ENCODE results near the gene NPFF. TPM values are rescaled to one million over a fixed set of nuclear protein-coding genes. Genes with fewer than 3 reads are reported as not detected.

NPFF gene
- total RNA-seq, 2 experiments from 2014 or later = not detected

GRCh38 chr12:53506450-53506785, 866 bp downstream of the NPFF start:
- Mint-ChIP-seq H3K4me3 (no peak overlapping the region), H3K27ac (no peak overlapping the region), H3K27me3 (no peaks in the 10 kb centered on the region), H3K9me3 (no peaks in the 10 kb centered on the region), H3K36me3 (peaks cover 3% of the 10 kb centered on the region), H3K4me1 (peaks cover 12% of the 10 kb centered on the region)
- POLR2A ChIA-PET = no interaction called here
- no peak for DNase-seq
- no peak for ATAC-seq (ENCODE audit: low read depth)

- POLR2A ChIA-PET = no interaction called here
- ATAC-seq (ENCODE audit: low read depth) (no peak), DNase-seq (no peak)
- Mint-ChIP-seq H3K27me3 (no peaks in the 10 kb centered on the region), H3K4me3 (no peak overlapping the region), H3K9me3 (no peaks in the 10 kb centered on the region), H3K4me1 (peaks cover 12% of the 10 kb centered on the region), H3K36me3 (peaks cover 3% of the 10 kb centered on the region), H3K27ac (no peak overlapping the region)
Observed at GRCh38 chr12:53505555-53506449, 1.5 kb downstream of the NPFF start.

- Mint-ChIP-seq H3K9me3 (no peaks in the 10 kb centered on the region), H3K36me3 (peaks cover 3% of the 10 kb centered on the region), H3K4me3 (no peak overlapping the region), H3K27me3 (no peaks in the 10 kb centered on the region), H3K4me1 (peaks cover 13% of the 10 kb centered on the region), H3K27ac (no peak overlapping the region)
- POLR2A ChIA-PET = no interaction called here
- ATAC-seq (ENCODE audit: low read depth) (no peak), DNase-seq (no peak)
Observed at GRCh38 chr12:53505086-53505485, 2.2 kb downstream of the NPFF start.

- POLR2A ChIA-PET = interaction anchor here (0.8 kb wide), 2 partner anchors 20 to 183 kb away, joined by 3 read pairs; partner anchors contain the start of gene AAAS
- no peaks in the 10 kb centered on the region for H3K27me3 Mint-ChIP-seq
- no peak overlapping the region for H3K4me3 Mint-ChIP-seq
- peak overlapping the region; percentile 42 for H3K27ac Mint-ChIP-seq
- no peaks in the 10 kb centered on the region for H3K9me3 Mint-ChIP-seq
- peaks cover 16% of the 10 kb centered on the region for H3K4me1 Mint-ChIP-seq
- peaks cover 3% of the 10 kb centered on the region for H3K36me3 Mint-ChIP-seq
- DNase-seq (no peak), ATAC-seq (ENCODE audit: low read depth) (no peak)
Observed at GRCh38 chr12:53504004-53504920, 3.0 kb downstream of the NPFF start.

- H3K27me3 Mint-ChIP-seq = no peaks in the 10 kb centered on the region
- H3K36me3 Mint-ChIP-seq = peaks cover 3% of the 10 kb centered on the region
- peak overlapping the region; percentile 22 for H3K4me3 Mint-ChIP-seq
- ATAC-seq (ENCODE audit: low read depth) (no peak), DNase-seq (no peak)
- no peaks in the 10 kb centered on the region for H3K9me3 Mint-ChIP-seq
- H3K27ac Mint-ChIP-seq = peak overlapping the region; percentile 42
- H3K4me1 Mint-ChIP-seq = peaks cover 14% of the 10 kb centered on the region
- POLR2A ChIA-PET = interaction anchor here (0.8 kb wide), 1 partner anchor 181 kb away, joined by 3 read pairs; the partner anchor contains the start of gene AAAS
Observed at GRCh38 chr12:53502983-53503728, 4.1 kb downstream of the NPFF start.

- Mint-ChIP-seq H3K27ac (peak overlapping the region; percentile 90), H3K4me3 (peak overlapping the region; percentile 84), H3K9me3 (no peaks in the 10 kb centered on the region), H3K4me1 (peaks cover 17% of the 10 kb centered on the region), H3K27me3 (no peaks in the 10 kb centered on the region), H3K36me3 (peaks cover 4% of the 10 kb centered on the region)
- POLR2A ChIA-PET = interaction anchor here (0.6 to 3.7 kb wide), 2 partner anchors 26 to 123 kb away, joined by 3 to 21 read pairs; partner anchors contain the start of gene SP1
- DNase-seq = no peak
- no peak for ATAC-seq (ENCODE audit: low read depth)
Observed at GRCh38 chr12:53502331-53502730, 5.0 kb downstream of the NPFF start.

- POLR2A ChIA-PET = interaction anchor here (1.0 to 4.8 kb wide), 17 partner anchors 8 to 778 kb away, joined by 3 to 27 read pairs (median 4); partner anchors contain the start of genes AAAS, ATF7, ATP5MC2 and CBX5
- Mint-ChIP-seq H3K36me3 (peaks cover 6% of the 10 kb centered on the region), H3K9me3 (no peaks in the 10 kb centered on the region), H3K4me1 (peaks cover 18% of the 10 kb centered on the region), H3K4me3 (peak overlapping the region; percentile 84), H3K27me3 (no peaks in the 10 kb centered on the region), H3K27ac (peak overlapping the region; percentile 90)
- ATAC-seq (ENCODE audit: low read depth) (no peak), DNase-seq (no peak)
Observed at GRCh38 chr12:53501615-53502181, 5.6 kb downstream of the NPFF start.

GRCh38 chr12:53500776-53501614, 6.3 kb downstream of the NPFF start, which contains the start of gene TARBP2:
Gene TARBP2 (plus strand): TSS chr12:53501283. CDS start chr12:53501409, 126 bp downstream.
- peak; percentile 82 for ATAC-seq (ENCODE audit: low read depth)
- POLR2A ChIA-PET = interaction anchor here (0.6 to 4.8 kb wide), 27 partner anchors 8 to 779 kb away, joined by 3 to 27 read pairs (median 4); partner anchors contain the start of genes AAAS, ATF7, ATP5MC2 and CBX5

GRCh38 chr12:53500142-53500775, 7.0 kb downstream of the NPFF start:
- DNase-seq (peak; percentile 87), ATAC-seq (ENCODE audit: low read depth) (no peak)
- H3K27me3 Mint-ChIP-seq = no peaks in the 10 kb centered on the region
- H3K4me3 Mint-ChIP-seq = peak overlapping the region; percentile 84
- H3K4me1 Mint-ChIP-seq = peaks cover 21% of the 10 kb centered on the region
- peak overlapping the region; percentile 90 for H3K27ac Mint-ChIP-seq
- POLR2A ChIA-PET = interaction anchor here (0.6 to 4.8 kb wide), 25 partner anchors 9 to 780 kb away, joined by 3 to 27 read pairs (median 4); partner anchors contain the start of genes AAAS, ATF7, CBX5 and EIF4B
- H3K36me3 Mint-ChIP-seq = peaks cover 6% of the 10 kb centered on the region
- no peaks in the 10 kb centered on the region for H3K9me3 Mint-ChIP-seq

More at GRCh38 chr12:53500776-53501614, 6.3 kb downstream of the NPFF start, which contains the start of gene TARBP2:
- Mint-ChIP-seq H3K9me3 (no peaks in the 10 kb centered on the region), H3K4me1 (peaks cover 21% of the 10 kb centered on the region), H3K27me3 (no peaks in the 10 kb centered on the region), H3K27ac (peak within 1 kb of the TSS; percentile 90), H3K36me3 (peaks cover 6% of the 10 kb centered on the region), H3K4me3 (peak within 1 kb of the TSS; percentile 84)
- DNase-seq = peak; percentile 93

GRCh38 chr12:53499266-53500141, 7.8 kb downstream of the NPFF start, which contains the start of gene MAP3K12:
Gene MAP3K12 (minus strand): TSS chr12:53499458. CDS start chr12:53487391, 12,067 bp downstream.
- Mint-ChIP-seq H3K4me3 (peak within 1 kb of the TSS; percentile 84), H3K27me3 (no peaks in the 10 kb centered on the region), H3K4me1 (peaks cover 21% of the 10 kb centered on the region), H3K36me3 (peaks cover 3% of the 10 kb centered on the region), H3K9me3 (no peaks in the 10 kb centered on the region), H3K27ac (peak within 1 kb of the TSS; percentile 90)
- ATAC-seq (ENCODE audit: low read depth) = peak; percentile 10
- POLR2A ChIA-PET = interaction anchor here (0.7 to 4.8 kb wide), 6 partner anchors 8 to 396 kb away, joined by 3 to 27 read pairs (median 12); partner anchors contain the start of genes NPFF, PRR13, SOAT2 and SP1
- peak; percentile 84 for DNase-seq
